HG02588 (cell line): ENCODE measurements around the gene DGKI.

Source experiments
- ATAC-seq: cut with Tn5 transposase; IDR thresholded peaks from one replicate; pipeline ENCODE4 v1.9.1; 2021; ENCODE audit warnings: mild to moderate bottlenecking, moderate library complexity; ENCODE audit not compliant: unreplicated experiment

The DGKI gene

DNA sequence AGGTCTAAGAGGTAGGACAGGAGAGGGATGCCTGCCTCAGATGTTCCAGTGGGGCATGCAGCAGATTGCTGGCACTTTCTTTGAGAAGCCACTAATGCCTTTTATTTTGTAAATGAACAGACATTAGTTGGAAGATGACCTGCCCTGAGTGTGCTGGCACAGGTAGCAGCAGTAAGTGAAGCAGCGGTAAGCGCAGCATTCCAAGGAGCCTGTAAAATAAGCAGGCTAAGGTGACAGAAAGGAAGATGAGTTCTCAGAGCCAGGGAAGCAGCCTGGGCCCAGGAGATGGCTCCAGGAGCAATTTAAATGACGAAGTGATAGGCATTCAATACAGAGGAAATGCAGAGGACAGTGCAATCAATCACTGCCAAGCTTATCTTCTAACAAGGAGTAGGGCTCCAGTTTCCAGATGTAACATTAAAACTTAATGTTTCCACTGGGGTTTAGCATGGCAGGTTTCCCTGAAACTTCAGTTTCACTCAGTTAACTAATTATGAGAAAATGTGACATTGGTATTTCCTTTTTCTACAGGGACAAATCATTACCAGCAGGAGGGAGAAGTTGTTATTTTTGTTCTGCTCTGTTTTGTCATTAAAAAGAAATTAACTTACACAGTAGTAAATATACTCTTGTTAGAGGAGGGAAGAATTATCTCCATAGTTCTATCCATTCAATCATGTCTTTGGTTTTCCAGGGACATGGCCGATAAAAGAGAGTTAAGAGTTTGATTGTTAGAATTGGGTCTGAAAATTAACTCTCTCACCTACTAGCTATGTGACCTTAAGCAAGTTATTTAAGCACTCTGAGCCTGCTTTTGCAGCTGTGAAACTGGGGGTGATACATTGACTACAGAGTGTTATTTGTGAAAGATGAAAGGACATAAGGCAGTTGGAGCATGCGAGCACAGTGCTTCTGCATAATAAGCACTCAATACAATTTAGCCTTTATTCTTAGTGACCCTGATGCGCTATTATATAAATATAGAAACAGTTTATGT is 406.6 kb downstream of the DGKI start:
- ATAC-seq: no peak

DNA sequence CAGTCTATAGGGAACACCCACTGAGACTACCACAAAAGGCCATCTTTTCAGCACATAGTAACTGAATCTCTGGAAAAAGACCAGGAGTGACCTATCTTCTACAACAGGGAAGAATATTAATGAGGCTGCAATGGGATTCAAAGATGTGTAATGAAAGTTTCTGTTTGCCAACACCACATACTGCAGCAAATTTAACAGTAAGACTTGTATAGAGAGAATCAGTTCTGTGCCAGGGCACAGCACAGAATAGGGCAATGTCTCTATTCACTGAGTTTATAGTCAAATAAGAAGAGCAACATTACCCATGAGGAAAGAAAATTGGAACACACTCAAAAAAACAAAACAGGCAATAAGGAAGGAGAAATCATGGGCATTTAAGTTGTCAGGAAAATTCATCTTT is 411.8 kb downstream of the DGKI start:
- no peak for ATAC-seq

DNA sequence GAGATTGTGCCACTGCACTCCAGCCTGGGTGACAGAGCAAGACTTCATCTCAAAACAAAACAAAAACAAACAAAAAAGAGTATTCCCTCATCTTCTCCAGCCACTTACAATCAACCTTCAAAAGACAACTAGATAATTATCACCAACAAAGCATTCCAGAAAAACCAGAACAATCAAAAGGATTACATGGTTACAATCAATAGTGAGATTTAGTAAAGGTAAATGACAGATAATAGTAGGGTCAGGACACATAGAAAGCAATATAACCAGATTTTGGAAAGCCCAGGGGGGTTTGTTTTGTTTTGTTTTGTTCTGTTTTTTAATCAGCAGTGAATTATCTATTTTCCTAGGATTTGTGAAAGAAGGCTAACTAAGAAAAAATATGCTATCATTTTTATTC is 412.2 kb downstream of the DGKI start:
- ATAC-seq: no peak

DNA sequence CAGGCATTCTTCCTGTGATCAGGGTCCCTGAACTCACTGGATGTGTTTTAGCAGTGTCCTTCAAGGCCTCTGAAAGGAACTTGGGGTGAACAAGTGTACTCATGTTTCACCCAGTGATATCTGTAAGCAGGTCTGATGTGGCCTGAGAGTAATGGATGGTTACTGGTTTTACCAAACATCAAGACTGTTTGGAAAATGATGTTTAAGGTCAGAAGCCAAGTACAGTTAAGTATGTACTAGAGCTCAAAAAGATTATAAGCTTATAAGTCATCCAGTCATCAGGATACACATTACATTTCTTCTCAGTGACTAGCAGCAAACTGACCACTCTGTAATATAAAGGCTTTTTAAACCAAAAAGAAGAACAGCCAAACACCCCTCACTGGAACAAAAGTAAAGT is 423.5 kb downstream of the DGKI start:
- ATAC-seq: no peak

DNA sequence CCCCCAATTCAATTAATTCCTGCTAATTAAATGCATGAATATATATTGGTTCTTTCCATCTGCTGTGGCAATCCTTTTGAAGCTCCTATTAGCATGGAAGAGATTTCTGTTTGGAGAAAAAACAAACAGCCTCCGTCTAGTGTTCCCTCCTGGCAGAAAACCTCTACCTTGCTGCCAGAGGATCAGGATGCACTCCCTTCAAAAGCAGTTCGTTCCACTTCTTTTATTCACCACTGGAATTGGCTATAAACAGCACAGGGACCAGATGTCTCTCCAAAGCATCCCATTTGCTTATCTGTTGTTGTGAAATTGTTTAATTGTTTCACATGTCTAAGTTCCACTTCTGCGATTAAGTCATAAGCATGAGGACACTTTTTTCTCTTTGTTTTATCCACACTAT is 425.4 kb downstream of the DGKI start:
- ATAC-seq: no peak

DNA sequence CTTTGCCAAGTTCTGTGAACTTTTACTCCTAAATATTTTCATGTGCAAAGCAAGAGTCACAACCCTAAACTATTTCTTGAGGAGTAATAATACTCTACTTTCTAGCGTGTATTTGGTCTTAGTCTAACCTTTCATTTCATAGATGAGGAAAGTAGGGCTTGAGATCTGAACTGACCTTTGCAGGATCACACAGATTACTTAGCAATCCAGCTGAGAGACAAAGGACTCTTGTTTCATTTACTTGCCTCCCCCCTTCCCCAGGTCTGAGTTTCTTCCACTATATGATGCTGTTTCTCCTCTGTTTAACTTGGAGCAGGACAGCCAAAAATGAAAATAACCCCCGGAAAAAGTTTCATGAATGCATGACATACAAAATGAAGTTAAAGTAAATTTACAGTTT is 427.9 kb downstream of the DGKI start:
- ATAC-seq: no peak

DNA sequence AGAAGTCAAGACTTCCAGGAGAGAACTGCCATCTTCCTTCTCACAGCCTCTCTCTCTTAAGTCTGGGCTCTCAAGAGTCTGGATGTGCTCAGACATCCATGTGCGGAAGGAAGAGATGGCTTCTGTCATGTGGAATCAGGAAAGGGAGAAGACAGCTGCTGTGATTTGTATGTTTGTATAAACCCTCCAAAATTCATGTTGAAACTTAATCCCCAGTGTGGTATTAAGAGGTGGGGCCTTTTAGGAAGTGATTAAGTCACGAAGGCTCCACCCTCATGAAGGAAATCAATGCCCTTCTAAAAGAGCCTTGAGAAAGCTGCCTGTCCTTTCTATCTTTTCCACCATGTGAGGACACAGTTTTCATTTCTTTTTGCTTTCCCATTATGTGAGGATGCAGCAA is 429.3 kb downstream of the DGKI start:
- no peak for ATAC-seq

DNA sequence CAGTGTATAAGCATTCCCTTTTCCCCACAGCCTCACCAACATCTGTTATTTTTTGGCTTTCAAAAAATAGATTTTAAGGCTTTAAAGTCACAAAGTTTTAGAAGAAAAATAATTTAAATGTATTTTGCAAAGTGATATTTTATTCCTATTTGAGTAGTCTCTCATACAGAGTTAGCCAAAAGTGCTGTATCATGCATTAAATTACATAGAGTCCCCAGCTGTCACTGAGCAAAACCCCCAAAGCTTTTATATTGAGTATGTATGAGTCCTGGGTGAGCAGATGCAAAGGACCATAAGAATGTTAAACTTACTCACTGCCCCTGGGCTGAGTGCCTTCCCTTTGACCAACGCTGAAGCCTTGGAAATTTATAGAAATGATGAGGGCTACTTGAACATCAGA is 432.9 kb downstream of the DGKI start:
- ATAC-seq: no peak

DNA sequence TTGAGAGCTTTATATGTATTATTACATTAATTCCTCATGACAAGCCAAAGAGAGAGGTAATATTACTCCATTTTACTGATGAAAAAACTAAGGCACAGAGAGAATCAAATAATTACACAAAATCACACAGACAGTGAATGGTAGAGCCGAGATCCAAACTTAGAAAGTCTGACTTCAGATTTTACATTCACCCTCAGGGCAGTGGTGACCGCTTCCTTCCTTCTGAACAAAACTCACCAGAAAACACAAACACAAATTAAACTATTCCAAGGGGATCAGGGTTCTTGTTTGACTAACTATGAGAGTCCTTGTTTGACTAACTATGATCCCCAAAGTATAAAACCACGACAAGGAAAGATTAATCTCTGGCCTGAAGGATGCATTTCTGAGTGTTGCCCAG is 435.3 kb downstream of the DGKI start:
- ATAC-seq: no peak

DNA sequence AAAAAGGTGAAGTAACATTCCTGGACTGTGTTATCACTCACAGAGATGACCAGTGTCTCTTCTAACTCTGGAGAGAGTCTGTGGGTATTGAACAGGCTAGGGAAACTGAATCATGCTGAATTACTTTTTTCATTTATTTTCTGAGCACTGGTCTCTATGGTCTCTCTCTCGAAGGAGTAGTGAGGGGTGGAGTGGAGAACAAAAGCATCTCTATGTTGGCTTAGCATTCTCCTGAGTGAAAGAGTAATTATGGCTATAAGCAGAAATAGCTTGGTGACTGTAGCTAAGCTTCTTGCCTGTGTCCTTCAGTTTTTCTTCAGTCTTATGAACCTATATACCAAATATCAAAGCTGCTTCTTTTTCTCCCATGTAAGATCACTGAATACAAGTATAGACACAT is 438.6 kb downstream of the DGKI start:
- ATAC-seq: no peak

DNA sequence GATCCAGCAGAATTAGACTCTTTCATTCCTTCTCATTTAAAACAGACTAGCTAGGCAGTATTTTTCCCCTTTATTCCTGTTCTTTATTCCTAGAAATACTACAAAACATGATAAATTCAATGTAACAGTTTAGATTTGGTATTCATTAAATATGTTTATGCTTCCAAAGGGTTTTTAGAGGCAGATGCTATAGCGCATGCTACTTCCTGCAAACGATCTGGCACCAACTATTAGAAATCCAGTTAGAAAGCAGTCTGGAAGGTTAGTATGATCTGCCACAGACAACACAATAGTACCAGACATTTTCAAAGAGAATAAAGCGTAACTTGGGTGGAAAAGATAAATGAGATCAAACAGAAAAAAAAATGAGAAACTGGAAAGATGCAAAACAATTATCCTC is 439.7 kb downstream of the DGKI start:
- ATAC-seq: no peak

DNA sequence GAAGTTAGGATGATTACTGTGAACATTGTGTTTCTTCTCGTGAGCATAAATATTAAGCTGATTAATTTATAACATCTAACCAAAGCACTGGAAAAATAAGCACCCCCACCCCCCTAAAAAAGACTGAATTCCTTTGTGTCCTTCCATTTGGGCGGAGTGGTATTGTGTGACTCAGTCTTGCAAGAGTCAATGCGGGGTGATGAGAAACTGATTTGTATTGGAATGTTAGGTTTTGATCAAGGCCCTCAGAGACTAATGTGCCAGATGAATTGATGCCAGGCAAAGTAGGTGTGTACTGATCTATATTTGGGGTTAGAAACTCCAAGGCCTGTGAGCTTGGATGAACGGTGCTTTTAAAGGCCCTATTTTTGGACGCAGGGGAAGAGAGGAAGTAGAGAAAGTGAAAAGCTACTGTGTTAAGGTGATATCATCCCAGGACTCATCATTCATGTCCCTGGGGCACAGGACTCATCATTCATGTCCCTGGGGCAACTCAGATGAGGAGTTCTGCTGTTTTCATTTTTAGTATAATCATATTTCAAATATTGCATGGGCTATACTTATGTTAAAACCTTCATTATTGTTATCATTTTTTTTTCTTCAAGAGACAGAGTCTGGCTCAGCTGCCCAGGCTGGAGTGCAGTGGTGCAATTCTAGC is 442.0 kb downstream of the DGKI start:
- no peak for ATAC-seq

DNA sequence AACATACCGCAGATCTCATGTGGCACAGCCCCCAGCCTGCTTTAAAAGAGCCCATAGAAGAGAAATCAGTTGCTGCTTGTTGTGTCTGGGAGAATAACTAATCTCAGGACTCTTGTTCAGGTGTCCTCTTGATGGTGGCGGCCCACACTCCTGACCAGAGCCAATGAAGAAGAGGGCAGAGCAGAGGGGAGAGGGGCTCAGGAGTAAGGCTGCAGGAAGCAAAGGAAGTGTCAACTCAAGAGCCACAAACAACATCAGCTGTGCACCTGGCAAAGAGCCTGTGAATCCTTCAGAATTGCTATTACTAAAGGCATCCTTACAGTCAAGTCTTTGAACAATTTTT is 443.4 kb downstream of the DGKI start:
- no peak for ATAC-seq

DNA sequence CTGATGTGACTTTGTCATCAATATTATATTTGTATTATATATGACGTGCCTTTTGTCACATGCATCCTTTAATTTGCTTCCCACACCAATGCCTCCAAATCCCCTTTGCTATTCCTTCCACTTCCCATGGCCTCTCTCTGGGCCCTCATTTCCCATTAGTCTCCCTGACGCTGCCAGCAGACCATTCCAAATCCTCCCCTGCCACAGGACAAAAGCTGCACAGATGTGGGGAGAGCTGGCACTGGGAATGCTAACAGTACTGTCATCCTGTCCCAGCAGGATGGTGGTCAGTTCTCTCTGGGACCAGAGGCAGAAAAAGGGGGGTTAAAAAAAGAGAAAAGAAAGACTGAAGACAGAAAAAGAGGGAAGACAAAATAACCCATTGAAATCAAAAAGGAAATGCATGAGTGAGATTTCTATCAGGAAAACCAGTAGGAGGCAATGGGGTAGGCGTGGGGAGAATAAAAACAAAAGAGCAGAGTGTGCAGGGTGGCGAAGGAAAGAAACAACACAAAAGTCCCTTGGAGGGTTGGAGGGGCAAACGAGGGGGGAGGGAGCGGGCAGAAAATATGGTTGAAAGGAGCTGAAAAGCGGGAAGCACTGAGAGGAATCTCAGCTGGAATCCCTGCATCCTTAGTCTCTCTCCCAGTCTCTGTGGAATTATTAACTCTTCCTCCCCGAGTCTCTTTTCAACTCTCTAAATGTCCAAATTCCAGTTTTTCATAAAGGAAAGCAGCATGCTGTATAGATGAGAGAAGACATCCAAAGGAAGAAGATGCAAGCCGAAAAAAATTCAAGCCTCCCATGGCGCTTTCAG is 444.0 kb downstream of the DGKI start:
- ATAC-seq: no peak

DNA sequence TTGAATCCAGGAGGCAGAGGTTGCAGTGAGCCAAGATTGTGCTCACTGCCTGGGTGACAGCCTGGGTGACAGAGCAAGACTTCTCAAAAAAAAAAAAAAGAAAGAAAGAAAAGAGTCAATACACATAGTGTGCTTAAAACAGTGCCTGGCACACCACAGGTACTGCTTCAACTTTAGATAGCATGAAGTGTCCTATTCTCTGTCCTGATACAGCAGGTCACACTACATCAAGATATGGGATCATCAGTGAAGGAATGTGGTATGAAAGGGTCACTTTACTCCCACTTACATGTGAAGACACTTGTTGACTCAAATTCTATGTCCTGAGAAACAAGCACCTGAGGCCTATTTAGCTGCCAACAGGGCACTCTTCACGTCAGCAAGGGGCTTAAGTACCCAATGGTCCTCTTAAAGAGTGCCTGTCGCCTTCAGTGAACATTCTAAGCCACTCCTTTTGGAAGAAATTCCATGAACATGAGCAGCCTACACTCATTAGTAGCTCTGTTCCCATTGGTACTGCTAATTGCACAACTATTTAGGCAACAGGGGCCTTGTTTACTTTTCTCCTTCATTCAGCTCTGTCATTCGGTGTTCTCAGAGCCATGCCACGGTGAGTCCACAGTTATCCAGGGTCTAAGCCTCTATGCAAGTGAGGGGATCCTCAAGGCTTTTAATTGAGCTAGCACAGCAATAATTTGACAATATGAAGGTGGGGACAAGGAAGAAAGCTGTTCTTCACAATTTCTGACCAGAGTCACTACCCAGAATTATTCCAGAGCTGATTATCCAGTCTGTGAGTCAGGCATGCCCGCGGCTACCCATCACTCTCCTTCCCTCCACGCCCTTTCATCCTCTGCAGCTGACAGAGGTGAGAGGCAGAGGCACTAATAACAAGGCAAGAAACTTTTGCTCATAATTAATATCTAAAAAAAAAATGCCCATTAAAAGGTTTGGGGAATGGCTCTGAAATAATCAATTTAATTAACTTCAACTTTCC is 446.6 kb downstream of the DGKI start:
- ATAC-seq: no peak

DNA sequence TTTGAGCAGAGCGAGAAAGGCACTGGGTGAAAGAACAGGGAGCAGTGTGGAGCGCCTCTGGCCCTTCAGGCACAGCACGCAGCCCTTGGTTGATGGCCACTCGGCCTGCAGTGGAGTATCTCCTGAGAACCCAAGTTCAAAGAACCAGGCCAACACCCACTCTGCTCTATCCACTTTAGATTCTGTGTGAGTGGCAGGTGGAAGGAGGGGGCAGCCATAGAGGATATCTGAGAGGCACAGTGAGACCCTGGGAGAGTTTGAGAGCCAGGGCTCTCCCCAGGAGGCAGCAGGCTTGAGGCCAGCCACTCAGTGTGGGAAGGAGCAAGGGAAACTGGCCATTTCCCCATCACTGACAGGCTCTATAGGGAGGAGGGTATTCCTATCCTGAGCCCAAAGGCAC is 450.7 kb downstream of the DGKI start:
- no peak for ATAC-seq

DNA sequence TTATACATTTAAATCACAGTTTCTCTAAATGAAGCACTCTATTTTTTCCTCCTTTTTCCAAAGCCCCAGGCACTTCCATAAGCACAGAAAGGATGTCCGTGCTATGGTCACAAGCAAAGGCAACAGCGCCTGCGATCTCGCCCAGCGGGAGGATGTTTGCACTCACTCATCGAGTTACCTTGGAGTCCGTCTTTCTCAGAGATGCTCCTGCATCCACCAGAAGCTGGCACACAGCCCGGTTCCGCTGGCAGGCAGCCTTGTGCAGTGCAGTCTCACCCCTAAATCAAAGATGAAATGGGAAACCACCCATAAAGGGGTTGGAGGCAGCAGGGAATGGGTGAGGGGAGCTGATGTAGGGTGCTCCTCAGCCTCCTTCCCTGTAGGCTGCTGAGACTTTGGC is 451.4 kb downstream of the DGKI start:
- ATAC-seq: no peak

DNA sequence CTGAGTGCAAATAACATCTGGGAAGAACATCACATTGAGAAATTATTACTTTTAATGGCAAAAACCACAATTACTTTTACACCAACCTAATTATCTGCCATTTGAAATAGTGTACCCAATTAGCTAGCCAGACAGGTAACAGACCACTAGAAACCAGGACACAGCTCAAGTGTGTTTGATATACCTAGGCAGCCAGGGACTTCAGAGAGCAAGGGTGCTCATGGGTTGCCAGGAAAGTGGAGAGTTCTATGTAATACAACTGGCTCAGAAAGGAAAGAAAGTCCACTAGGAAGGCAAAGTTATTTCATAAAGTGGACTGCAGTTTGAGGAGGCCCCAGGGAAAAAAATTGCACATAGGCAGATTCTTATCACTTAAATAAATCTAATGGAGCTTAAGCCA is 453.2 kb downstream of the DGKI start:
- ATAC-seq: no peak

DNA sequence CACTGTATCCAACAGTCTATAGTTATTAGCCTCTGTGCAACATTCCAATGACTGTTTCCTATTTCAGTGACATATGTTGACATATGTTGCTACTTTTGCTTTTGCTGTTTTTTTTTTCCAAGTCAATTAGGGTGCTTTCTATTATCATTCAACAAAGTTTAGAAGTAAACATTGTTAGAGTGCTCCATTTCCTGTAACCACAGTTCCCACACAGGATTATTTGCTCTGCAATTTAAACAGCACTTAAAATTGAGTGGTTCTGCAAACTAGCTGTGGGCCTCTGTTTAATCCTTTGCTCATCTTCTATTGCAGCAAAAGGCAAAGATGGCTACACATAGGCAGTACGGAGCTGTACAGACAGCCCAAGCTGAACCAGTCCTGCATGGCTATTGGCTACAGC is 456.7 kb downstream of the DGKI start:
- ATAC-seq: no peak

DNA sequence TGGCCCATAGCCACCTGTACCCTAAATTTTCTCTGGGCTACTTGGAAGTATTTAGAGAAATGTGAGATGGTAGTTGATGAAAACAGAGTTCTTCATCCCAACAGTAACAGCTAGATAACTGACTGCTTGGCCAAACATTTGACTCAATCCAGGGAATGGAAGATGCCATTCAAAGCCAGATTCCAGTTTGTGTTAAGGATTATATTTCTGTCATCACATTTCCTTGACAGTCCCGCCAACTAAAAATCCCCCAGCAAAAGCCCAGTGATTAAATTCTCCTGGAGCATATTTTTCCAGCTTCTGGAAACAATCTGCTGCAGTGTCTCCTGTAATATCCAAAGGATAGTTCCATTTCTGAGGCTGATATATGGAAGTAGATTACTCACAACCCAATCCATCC is 457.9 kb downstream of the DGKI start:
- ATAC-seq: no peak
